Gastrocnemius medialis (tissue), 4 donors: ENCODE results near the gene LRRC74A. TPM values are rescaled to one million over a fixed set of nuclear protein-coding genes. Genes with fewer than 3 reads are reported as not detected.

Experiments used
- ATAC-seq, 2 donors: fragments of 150-250 bp; one replicate each; pipeline ENCODE4 v1.9.1; 2016
- DNase-seq, 2 donors: peaks; one replicate each; pipeline ENCODE4 v3.0.0-alpha.2; 2019
- H3K27ac ChIP-seq, 4 donors: fragments of 200-600 bp; sonication (generic); 1 replicate in 1 of 4; 2 replicates in 3 of 4; pipeline ENCODE4 v1.5.1; 2016 to 2018; ENCODE audit warnings: mild to moderate bottlenecking in 2 of 4, moderate library complexity in 1 of 4
- H3K27me3 ChIP-seq, 3 donors: fragments of 200-600 bp; sonication (generic) in 2 of 3; 1 replicate in 1 of 3; 2 replicates in 2 of 3; pipeline versions ENCODE4 v1.5.1 to v1.6.0; 2016 to 2019; ENCODE audit warnings: mild to moderate bottlenecking in 1 of 3, moderate library complexity in 1 of 3
- H3K36me3 ChIP-seq, 2 donors: fragments of 200-600 bp; sonication (generic) in 1 of 2; one replicate each; pipeline ENCODE4 v1.5.1; 2017 to 2018
- H3K4me1 ChIP-seq, 2 donors: fragments of 200-600 bp; sonication (generic) in 1 of 2; one replicate each; pipeline ENCODE4 v1.5.1; 2016 to 2017; ENCODE audit warnings: mild to moderate bottlenecking in 2 of 2
- H3K4me3 ChIP-seq, 4 donors: fragments of 200-600 bp; sonication (generic) in 3 of 4; 1 replicate in 1 of 4; 2 replicates in 3 of 4; pipeline ENCODE4 v1.5.1; 2016 to 2019; ENCODE audit warnings: mild to moderate bottlenecking in 2 of 4
- H3K9me3 ChIP-seq, 3 donors: fragments of 200-600 bp; sonication (generic) in 2 of 3; 1 replicate in 1 of 3; 2 replicates in 2 of 3; pipeline ENCODE4 v1.5.1; 2016 to 2019
- POLR2A ChIP-seq, 2 donors: fragments of 450-650 bp; IDR thresholded peaks; one replicate each; pipeline ENCODE4 v1.6.1; 2017; ENCODE audit warnings: antibody characterized with exemption in 2 of 2, mild to moderate bottlenecking in 2 of 2, moderate library complexity in 2 of 2
- in situ Hi-C, 4 donors: fragments of 200-750 bp; cut with MboI; loops; one replicate each; pipeline versions ENCODE4 v1.15.0 to v1.8.0; 2017; ENCODE audit warnings: low sequenced_read_pairs in 4 of 4
- intact Hi-C: fragments of 100-400 bp; cut with DNase I; formaldehyde crosslinking; loops from one replicate; pipeline ENCODE4 v1.15.1; 2023; ENCODE audit warnings: low total_unique reads
- total RNA-seq, 4 donors: library from RNA; depleted of rRNA; stranded (reverse); fragments of >200 nt; gene quantifications; one replicate each; pipeline versions ENCODE4 v1.1.0 to v1.2.3, GENCODE V29; 2016
- TF ChIP-seq, protein P1 (sequence below), 5 experiments: fragments of 450-650 bp in 3 of 5; fragments of 200-600 bp in 2 of 5; sonication (generic) in 2 of 5; IDR thresholded peaks in 4 of 5; conservative IDR thresholded peaks in 1 of 5; 1 replicate in 4 of 5; 2 replicates in 1 of 5; pipeline ENCODE4 v1.5.1; 2016 to 2019; ENCODE audit warnings: antibody characterized with exemption in 5 of 5, mild to moderate bottlenecking in 3 of 5, moderate library complexity in 3 of 5

The LRRC74A gene
- not detected for total RNA-seq

DNA sequence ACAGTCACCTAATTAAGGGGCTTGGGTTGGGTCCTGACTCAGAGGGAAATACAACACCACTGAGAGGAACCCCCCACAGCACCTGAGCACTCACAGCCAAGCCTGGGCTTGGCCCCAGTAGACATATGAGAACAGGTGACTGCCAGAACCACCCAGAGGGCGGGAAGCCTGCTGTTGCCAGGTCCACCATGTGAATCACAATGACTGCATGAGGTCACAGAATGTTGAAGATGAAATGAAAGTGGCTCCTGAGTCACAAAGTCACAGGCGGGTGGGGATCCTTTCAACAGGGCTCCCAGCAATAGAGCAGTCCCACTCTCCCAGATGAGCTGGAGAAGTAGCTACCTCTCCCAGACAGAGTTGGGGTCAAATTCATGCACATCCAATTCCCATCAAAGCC lies at the start of gene LRRC74A:
Gene LRRC74A, plus strand, starts transcription at position 287 of the 400 bp plus-strand sequence. CDS start 290 bp downstream, outside the sequence.
- peaks cover 4 to 15% of the 10 kb centered on the region in 2 donors for H3K4me1 ChIP-seq
- no peaks in the 10 kb centered on the region for H3K36me3 ChIP-seq
- no peak for ATAC-seq
- H3K9me3 ChIP-seq = no peaks in the 10 kb centered on the region
- no peaks in the 10 kb centered on the region for H3K27me3 ChIP-seq
- H3K27ac ChIP-seq = no peak within 1 kb of the TSS
- no peak within 1 kb of the TSS for H3K4me3 ChIP-seq
- intact Hi-C loops (no loop called here), in situ Hi-C loops (no loop called here)
- no peak for DNase-seq
- TF ChIP-seq, protein P1, sequence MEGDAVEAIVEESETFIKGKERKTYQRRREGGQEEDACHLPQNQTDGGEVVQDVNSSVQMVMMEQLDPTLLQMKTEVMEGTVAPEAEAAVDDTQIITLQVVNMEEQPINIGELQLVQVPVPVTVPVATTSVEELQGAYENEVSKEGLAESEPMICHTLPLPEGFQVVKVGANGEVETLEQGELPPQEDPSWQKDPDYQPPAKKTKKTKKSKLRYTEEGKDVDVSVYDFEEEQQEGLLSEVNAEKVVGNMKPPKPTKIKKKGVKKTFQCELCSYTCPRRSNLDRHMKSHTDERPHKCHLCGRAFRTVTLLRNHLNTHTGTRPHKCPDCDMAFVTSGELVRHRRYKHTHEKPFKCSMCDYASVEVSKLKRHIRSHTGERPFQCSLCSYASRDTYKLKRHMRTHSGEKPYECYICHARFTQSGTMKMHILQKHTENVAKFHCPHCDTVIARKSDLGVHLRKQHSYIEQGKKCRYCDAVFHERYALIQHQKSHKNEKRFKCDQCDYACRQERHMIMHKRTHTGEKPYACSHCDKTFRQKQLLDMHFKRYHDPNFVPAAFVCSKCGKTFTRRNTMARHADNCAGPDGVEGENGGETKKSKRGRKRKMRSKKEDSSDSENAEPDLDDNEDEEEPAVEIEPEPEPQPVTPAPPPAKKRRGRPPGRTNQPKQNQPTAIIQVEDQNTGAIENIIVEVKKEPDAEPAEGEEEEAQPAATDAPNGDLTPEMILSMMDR (IDR thresholded peaks at IDR 0.05 in 4 of 5, conservative IDR thresholded peaks at IDR 0.05 in 1 of 5) = no peak
- no peak for TF ChIP-seq POLR2A (IDR thresholded peaks at IDR 0.05)

DNA sequence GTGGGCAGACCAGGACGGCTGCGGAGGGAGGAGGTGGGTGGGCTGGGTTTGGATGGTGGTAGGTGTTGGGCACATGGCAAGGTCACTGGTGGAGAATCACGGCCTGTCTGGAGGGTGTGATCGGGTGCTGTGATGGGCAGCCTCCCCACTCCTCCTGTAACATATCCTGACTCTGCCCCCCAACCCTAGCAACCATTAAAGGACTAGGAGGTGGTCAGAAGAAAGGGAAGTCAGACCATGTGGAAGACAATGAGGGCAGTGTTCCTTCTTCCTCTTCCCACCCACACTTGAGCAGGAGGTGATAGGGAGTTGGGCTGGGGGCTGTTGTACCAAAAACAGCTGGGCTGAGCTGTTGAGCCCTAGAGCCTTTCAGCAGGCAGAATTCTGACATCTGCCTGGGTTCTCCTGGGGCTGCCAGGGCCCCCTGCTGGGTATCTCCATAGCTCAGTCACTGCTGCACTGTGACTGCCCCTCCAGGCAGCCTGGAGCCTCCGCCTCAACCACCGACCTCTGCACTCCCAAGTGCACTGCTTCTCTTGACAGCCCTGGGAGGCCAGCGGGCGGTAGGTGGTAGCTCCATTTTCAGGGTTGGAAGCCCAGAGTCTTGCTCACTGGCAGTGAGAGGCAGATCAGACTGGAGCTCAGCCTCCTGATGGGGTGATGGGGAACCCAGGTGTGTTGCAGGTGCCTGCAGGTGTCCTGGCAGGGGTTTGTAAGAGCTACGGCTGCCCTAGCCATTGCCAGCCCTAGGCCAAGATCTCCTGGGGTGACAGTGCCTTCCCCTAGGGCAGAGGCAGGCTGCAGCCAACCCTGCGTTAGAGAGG lies 49.6 kb upstream of the LRRC74A start:
- intact Hi-C loops = no loop called here
- Histone ChIP-seq H3K4me3 (no peak overlapping the region), H3K4me1 (peaks cover 6 to 14% of the 10 kb centered on the region in 2 donors), H3K27me3 (peaks cover 0 to 6% (median 5%) of the 10 kb centered on the region in 3 donors), H3K27ac (no peak overlapping the region), H3K9me3 (no peaks in the 10 kb centered on the region), H3K36me3 (no peaks in the 10 kb centered on the region)
- in situ Hi-C loops = no loop called here
- no peak for TF ChIP-seq POLR2A (IDR thresholded peaks at IDR 0.05)
- TF ChIP-seq, protein P1 (IDR thresholded peaks at IDR 0.05 in 4 of 5, conservative IDR thresholded peaks at IDR 0.05 in 1 of 5) = no peak
- ATAC-seq (no peak), DNase-seq (no peak)

DNA sequence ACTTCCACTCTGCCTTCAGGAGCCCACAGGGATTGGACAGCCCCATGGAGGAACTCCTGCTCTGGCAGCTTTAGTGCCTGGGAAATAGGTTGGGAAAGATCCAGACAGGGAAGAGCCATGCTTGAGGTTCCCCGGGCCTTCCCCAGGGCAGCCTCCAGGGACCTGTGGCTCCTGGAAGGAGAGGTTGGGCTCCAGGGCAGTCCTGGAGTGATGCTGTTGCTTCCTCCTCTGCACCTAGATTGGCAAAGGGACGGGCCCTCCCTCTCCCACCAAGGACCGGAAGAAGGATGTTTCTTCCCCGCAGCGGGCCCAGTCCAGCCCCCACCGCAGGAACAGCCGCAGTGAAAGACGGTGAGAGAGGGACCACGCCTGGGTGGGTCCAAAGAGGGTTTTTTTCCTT lies 48.5 kb upstream of the LRRC74A start:
- in situ Hi-C loops (no loop called here), intact Hi-C loops (no loop called here)
- H3K9me3 ChIP-seq = no peaks in the 10 kb centered on the region
- DNase-seq (no peak), ATAC-seq (no peak)
- peaks cover 0 to 2% (median 0%) of the 10 kb centered on the region in 3 donors for H3K27me3 ChIP-seq
- no peak overlapping the region for H3K4me3 ChIP-seq
- H3K36me3 ChIP-seq = peaks cover 0 to 8% of the 10 kb centered on the region in 2 donors
- H3K27ac ChIP-seq = no peak overlapping the region
- TF ChIP-seq, protein P1 (IDR thresholded peaks at IDR 0.05 in 4 of 5, conservative IDR thresholded peaks at IDR 0.05 in 1 of 5) = no peak
- no peak for TF ChIP-seq POLR2A (IDR thresholded peaks at IDR 0.05)
- peaks cover 6 to 13% of the 10 kb centered on the region in 2 donors for H3K4me1 ChIP-seq

DNA sequence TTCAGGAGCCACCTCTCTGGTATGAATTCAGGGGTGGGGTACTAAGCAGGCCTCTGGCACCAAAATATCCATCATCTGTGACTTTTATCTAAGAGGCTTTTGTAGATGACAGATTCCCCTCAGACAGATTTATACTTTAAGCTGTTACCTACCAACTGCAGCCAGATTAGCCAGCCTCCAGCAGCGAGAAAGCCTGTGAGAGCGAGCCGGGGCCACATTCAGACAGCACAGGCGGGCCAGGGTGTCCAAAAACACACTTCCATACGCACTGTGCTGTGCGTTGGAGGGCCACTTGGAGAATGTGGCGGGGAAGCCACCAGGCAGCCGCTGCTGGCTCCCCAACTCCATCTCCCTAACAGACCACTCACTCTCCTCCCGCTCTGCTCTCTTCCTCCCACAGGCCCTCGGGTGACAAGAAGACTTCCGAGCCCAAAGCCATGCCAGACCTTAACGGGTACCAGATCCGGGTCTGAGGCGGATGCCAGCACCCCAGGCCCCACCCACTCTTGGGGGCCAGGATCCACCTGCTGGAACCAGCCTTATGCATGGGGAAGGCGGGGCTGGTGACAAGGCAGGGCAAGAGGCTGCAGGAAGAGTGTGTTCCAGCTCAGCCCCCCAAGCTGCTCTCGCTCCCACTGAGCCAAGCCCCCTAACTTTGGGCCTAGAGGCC lies 47.5 kb upstream of the LRRC74A start:
- TF ChIP-seq, protein P1 (IDR thresholded peaks at IDR 0.05 in 4 of 5, conservative IDR thresholded peaks at IDR 0.05 in 1 of 5) = no peak
- TF ChIP-seq POLR2A (IDR thresholded peaks at IDR 0.05) = no peak

More for the DNA sequence above, 47.5 kb upstream of the LRRC74A start:
- H3K4me1 ChIP-seq = peaks cover 6 to 9% of the 10 kb centered on the region in 2 donors
- no peak overlapping the region for H3K27ac ChIP-seq
- H3K9me3 ChIP-seq = no peaks in the 10 kb centered on the region
- DNase-seq (no peak), ATAC-seq (no peak)
- H3K27me3 ChIP-seq = no peaks in the 10 kb centered on the region
- intact Hi-C loops (no loop called here), in situ Hi-C loops (no loop called here)
- peaks cover 0 to 8% of the 10 kb centered on the region in 2 donors for H3K36me3 ChIP-seq
- H3K4me3 ChIP-seq = no peak overlapping the region
